PC-3 (cell line): ENCODE data around the gene MAPK4.

Experiments used
- CTCF ChIP-seq: fragments of 300-600 bp; sonication (generic); conservative IDR thresholded peaks from 2 replicates; pipeline ENCODE4 v1.5.1; 2017; ENCODE audit warnings: antibody characterized with exemption, low read depth, mild to moderate bottlenecking, low read length
- EZH2 ChIP-seq: fragments of 300-600 bp; sonication (generic); IDR thresholded peaks from one replicate; pipeline ENCODE4 v1.6.1; 2017; ENCODE audit warnings: antibody characterized with exemption, mild to moderate bottlenecking, low read length; ENCODE audit not compliant: unreplicated experiment

DNA sequence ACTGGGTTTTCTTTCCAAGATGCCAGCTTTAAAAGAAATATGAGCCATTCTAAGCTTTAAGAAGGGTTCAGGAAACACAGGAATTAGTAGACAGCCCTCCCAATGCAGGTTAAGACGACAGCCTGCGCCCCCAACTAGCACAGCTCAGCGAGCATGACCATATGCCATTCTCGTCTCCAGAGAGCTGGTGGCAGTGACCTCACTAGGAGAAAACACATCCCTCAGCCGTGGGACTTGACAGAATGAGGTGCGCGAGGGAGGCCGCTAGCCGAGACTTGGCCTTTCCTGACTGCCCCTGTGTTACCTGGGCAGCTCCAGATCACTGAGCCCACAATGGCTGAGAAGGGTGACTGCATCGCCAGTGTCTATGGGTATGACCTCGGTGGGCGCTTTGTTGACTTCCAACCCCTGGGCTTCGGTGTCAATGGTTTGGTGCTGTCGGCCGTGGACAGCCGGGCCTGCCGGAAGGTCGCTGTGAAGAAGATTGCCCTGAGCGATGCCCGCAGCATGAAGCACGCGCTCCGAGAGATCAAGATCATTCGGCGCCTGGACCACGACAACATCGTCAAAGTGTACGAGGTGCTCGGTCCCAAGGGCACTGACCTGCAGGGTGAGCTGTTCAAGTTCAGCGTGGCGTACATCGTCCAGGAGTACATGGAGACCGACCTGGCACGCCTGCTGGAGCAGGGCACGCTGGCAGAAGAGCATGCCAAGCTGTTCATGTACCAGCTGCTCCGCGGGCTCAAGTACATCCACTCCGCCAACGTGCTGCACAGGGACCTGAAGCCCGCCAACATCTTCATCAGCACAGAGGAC, 103.9 kb downstream of the MAPK4 start:
- TF ChIP-seq CTCF: no peak
- no peak for TF ChIP-seq EZH2
